ENCODE measurements around the gene INTS2.

INTS2 gene

DNA sequence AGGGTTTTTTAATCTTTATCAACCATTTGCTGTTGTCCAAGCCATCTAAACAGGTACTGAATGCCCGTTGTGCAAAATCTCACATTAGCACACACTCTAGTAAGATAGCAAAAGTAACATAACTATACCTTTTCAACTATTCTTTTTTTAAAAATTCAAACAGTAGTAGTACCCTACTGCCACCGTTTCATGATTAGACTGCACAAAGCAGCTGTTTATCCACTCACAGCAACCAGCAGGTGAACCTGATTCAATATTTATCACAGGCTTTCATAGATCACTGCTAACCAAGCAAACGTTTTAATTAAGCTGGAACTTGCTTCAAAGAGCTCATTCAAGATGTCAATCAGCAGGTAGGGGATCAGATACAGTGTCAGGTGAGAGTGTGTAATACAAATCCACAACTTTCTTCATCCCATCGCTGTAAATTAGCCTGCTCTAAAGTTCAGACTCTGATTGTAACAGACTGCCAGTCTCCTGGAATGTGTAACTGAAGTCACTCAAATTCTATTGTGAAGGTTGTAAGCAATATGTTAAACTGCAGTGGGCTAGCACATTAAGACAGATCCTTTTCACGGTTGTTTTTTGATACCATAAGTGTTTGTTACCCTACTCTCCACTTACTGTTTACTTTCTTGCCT, 111.8 kb downstream of the INTS2 start:
- no peak overlapping the region for H3K4me3 Mint-ChIP-seq
- no peaks in the 10 kb centered on the region for H3K9me3 Mint-ChIP-seq
- no peak overlapping the region for H3K27ac Mint-ChIP-seq
- H3K36me3 Mint-ChIP-seq (ENCODE audit: low read depth) = peaks cover 37% of the 10 kb centered on the region
- peaks cover 4% of the 10 kb centered on the region for H3K4me1 Mint-ChIP-seq (ENCODE audit: low read depth)
- DNase-seq (ENCODE audit: low spot score) = no peak
- no peaks in the 10 kb centered on the region for H3K27me3 Mint-ChIP-seq (ENCODE audit: low read depth)

All from T-helper 2 cell treated with Interferon-gamma antibody and Interleukin-4, amounts not matched to agents 5 μg/mL and 100 μg/mL, for 36 hours (primary cell).